ENCODE measurements around the gene DYNLT2. TPM values are rescaled to one million over a fixed set of nuclear protein-coding genes. Genes with fewer than 3 reads are reported as not detected.

The DYNLT2 gene, protein sequence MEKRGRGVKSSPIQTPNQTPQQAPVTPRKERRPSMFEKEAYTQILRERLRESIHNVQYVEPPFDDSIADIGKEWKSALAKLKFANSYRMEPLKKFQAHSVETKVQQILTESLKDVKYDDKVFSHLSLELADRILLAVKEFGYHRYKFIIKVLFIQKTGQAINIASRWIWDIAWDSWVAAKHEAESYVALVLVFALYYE
- total RNA-seq = 1 to 10 TPM in 3 of 4 donors, under 1 TPM in 1; 0.94 to 3.1 (median 1.4) TPM

DNA sequence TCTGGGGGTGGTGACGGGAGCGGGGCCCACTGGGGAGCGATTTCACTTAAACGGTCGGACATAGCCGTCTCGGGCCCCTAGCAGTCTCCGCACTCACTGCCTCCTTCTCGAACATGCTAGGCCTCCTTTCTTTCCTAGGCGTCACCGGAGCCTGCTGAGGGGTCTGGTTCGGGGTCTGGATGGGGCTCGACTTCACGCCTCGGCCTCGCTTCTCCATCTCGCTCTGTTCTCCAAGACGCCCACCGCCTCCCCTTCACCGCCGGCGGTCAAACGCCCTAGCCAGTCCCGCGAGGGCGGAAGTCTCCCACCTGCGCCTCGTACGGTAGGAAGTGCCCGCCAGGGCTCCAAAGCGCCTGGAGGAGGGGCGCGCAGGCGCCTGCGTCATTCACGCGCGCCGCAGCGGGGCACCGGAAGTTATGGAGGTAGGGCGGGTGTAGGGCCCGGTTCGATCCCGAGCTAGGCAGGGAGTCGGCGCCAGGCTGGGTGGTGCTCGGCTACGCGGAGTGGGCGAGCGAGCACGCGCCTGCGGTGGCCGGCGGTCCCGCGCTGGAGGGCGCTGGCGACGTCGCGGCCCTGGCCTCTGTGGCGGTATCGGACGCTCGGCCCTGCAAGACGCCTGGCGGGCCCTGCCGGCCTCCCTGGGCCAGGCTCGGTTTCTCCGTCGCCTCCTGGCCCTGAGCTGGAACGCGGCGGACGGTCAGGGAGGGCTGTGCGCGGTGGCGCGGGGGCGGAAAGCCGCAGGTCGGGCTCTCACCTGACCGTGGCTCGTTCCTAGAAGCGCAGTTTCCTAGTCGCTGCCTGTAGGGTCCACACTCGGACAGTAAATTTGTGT lies at the start of gene DYNLT2, which contains the start of gene ERMARD:
Gene DYNLT2 (minus strand): TSS at position 331 of the 832 bp plus-strand sequence. CDS start 114 bp downstream, at position 217.
Gene ERMARD (plus strand): TSS at position 381 of the 832 bp plus-strand sequence. CDS start 36 bp downstream, at position 417.
- Histone ChIP-seq H3K9me3 (no peaks in the 10 kb centered on the region), H3K27me3 (no peaks in the 10 kb centered on the region), H3K27ac (peak within 1 kb of the TSS; percentile 97 to 99 (median 98)), H3K4me1 (peaks cover 3 to 29% (median 17%) of the 10 kb centered on the region in 3 donors), H3K4me3 (peak within 1 kb of the TSS; percentile 86 to 98 (median 92)), H3K36me3 (peaks cover 0 to 11% (median 0%) of the 10 kb centered on the region in 3 donors)
- peak in 3 of 4 donors; percentile 78 to 90 (median 88) for TF ChIP-seq POLR2A (IDR thresholded peaks at IDR 0.05)
- TF ChIP-seq, protein P1, sequence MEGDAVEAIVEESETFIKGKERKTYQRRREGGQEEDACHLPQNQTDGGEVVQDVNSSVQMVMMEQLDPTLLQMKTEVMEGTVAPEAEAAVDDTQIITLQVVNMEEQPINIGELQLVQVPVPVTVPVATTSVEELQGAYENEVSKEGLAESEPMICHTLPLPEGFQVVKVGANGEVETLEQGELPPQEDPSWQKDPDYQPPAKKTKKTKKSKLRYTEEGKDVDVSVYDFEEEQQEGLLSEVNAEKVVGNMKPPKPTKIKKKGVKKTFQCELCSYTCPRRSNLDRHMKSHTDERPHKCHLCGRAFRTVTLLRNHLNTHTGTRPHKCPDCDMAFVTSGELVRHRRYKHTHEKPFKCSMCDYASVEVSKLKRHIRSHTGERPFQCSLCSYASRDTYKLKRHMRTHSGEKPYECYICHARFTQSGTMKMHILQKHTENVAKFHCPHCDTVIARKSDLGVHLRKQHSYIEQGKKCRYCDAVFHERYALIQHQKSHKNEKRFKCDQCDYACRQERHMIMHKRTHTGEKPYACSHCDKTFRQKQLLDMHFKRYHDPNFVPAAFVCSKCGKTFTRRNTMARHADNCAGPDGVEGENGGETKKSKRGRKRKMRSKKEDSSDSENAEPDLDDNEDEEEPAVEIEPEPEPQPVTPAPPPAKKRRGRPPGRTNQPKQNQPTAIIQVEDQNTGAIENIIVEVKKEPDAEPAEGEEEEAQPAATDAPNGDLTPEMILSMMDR (IDR thresholded peaks at IDR 0.05) = peak in 4 of 6 experiments; percentile 35 to 60 (median 51)
- 0 to 1% methylated on average over 10 to 14 of the region's 90 CpGs for WGBS, 2 donors
- peak; percentile 63 for DNase-seq
- intact Hi-C loops (cut with DNase I) = loop anchor here (5.0 kb wide), 1 partner anchor 54 kb away; no protein-coding TSS in a partner anchor

DNA sequence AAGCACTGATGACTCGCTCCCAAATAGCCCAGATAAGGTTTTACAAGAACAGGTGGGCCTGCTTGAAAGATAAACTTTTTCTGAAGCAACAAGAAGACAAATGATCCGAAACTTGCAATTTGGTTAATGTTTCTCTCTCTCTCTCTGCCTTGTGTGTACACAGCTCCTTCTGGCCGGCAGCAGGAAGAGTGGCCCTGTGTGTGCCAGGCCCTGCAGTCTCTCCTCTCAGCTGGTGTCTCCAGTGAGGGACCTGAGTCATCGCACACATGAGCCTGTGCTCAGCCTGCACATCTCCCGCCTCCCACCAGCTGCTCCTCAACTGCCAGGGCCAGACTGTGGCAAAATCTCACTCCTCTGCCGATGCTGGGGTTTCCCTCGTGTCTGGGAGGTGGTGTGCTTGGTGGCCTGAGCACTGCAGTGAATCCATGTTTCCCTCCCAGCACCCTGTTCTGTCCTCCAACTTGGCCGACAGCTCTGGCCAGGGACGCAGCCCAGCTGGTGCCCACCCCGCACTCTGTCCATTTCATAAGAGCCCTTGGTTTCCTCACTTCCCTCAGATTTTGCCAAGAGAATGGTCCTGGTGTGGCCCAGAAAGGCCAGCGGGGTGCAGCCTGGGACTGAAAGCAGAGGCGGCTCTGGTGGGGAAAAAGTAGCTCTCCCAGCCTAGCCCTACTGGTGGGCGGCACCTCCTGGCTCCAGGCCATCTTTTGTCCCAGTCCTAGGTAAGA lies 49.5 kb upstream of the DYNLT2 start:
- intact Hi-C loops (cut with DNase I) = no loop called here
- H3K27ac ChIP-seq = peak overlapping the region in 2 of 4 donors; percentile 18 to 70
- no peaks in the 10 kb centered on the region for H3K9me3 ChIP-seq
- 28 to 34% methylated on average over 4 to 7 of the region's 13 CpGs for WGBS, 2 donors
- H3K4me3 ChIP-seq = no peak overlapping the region
- no peaks in the 10 kb centered on the region for H3K36me3 ChIP-seq
- H3K4me1 ChIP-seq = peaks cover 0 to 23% (median 13%) of the 10 kb centered on the region in 3 donors
- no peak for DNase-seq
- H3K27me3 ChIP-seq = peaks cover 0 to 27% (median 0%) of the 10 kb centered on the region in 4 donors
- TF ChIP-seq, protein P1 (IDR thresholded peaks at IDR 0.05) = no peak
- no peak for TF ChIP-seq POLR2A (IDR thresholded peaks at IDR 0.05)

DNA sequence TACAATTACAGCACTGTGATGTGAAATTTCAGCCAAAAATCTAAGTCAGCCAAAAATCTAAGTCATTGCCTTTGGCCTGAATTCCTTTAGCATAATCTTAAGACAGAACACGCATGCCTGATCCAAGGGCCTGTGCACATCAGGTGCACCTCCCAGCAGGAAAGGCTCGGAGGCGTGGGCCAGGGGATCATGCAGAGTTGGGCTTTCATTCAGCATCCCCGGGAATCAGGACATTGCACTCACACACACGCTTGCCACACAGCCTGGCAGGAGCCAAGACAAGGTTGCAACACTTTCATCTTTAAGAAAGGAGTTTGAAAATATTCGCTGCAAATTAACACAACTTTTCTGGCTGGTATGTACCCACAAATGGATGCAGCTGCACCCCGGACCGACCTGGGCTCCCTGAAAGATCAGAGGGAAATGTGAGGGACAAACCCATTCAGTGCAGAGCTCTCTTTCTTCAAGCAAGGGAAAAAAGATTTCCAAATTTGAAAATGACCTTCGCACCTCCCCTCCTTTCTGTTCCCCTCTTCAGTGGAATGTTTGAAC lies 48.8 kb upstream of the DYNLT2 start:
- H3K4me3 ChIP-seq = no peak overlapping the region
- 36 to 47% methylated on average over 7 to 9 of the region's 9 CpGs for WGBS, 2 donors
- no peak for TF ChIP-seq POLR2A (IDR thresholded peaks at IDR 0.05)
- TF ChIP-seq, protein P1 (IDR thresholded peaks at IDR 0.05) = no peak
- H3K9me3 ChIP-seq = no peaks in the 10 kb centered on the region
- H3K27me3 ChIP-seq = peaks cover 0 to 20% (median 0%) of the 10 kb centered on the region in 4 donors
- peaks cover 0 to 23% (median 13%) of the 10 kb centered on the region in 3 donors for H3K4me1 ChIP-seq
- H3K36me3 ChIP-seq = no peaks in the 10 kb centered on the region
- peak overlapping the region in 2 of 4 donors; percentile 18 to 70 for H3K27ac ChIP-seq
- intact Hi-C loops (cut with DNase I) = no loop called here
- no peak for DNase-seq

DNA sequence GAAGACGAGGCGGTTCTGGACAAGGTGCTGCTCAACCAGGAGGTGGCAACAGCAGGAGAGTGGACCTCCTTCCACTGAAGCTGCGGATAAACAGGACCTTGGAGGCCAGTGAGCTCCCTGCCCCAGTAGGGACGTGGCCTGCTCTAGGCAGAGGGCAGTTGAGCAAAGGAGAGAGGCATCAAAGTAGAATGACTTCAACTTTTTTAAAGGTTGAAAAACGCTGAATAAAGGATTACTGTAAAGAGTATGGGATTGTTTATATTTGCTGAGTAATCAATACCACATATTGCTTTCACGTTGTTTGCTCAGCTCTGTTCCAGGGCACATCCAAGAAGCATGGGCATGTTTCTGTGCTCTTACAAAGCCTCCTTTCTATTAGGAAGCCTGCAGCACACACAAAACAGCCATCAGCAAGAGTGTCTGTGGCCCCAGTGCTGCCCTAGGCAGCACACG lies 48.1 kb upstream of the DYNLT2 start:
- intact Hi-C loops (cut with DNase I) = no loop called here
- WGBS, 2 donors = 64 to 67% methylated on average over 7 of the region's 7 CpGs

More for the DNA sequence above, 48.1 kb upstream of the DYNLT2 start:
- DNase-seq = no peak
- TF ChIP-seq, protein P1 (IDR thresholded peaks at IDR 0.05) = no peak
- TF ChIP-seq POLR2A (IDR thresholded peaks at IDR 0.05) = no peak
- Histone ChIP-seq H3K9me3 (no peaks in the 10 kb centered on the region), H3K4me3 (no peak overlapping the region), H3K27ac (peak overlapping the region in 1 of 4 donors; percentile 16), H3K36me3 (no peaks in the 10 kb centered on the region), H3K4me1 (peaks cover 0 to 23% (median 13%) of the 10 kb centered on the region in 3 donors), H3K27me3 (peaks cover 0 to 20% (median 0%) of the 10 kb centered on the region in 4 donors)

Data from esophagus squamous epithelium (tissue), 5 donors.